ENCODE results near the gene CAMK2G. TPM values are rescaled to one million over a fixed set of nuclear protein-coding genes. Genes with fewer than 3 reads are reported as not detected.

Gene CAMK2G
- total RNA-seq, 1 donor from 2014 or later: 36.6 TPM

DNA sequence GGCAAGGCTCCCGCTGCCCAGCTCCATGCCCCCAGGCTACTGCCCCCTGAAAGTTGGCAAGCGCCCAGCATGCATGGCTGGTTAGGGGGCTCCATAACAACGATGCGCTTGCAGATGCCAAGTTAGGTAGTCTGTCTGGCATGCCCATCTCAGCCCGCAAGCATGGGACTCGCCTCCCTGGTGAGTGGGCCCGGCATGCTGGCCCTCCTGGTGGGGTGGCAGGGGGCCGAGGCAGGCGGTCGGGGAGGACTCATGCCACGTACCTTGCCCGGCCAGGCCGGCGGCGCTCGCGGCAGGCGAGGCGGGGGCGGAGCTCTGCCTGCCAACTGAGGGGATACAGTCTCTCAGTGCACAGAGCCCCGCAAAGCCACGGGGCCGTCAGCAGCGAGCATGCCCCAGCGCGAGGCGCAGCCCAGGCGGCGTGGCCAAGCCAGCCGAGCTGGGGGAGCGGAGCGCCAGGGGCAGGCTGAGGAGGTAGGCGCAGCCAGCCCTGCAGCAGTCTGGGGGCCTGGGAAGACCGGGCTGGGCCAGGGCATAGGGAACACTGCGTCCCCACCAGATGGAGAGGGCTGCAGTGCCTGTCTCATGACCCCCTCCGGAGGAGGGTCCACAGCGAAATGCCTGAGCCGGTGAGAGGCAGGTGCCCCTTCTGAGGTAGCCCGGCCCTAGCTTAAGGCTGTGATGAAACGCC, 34.9 kb downstream of the CAMK2G start:
- Mint-ChIP-seq H3K9me3 (no peaks in the 10 kb centered on the region), H3K36me3 (peaks cover 15% of the 10 kb centered on the region), H3K4me1 (peaks cover 7% of the 10 kb centered on the region), H3K27ac (no peak overlapping the region), H3K27me3 (ENCODE audit: insufficient read depth, low read depth) (peaks cover 6% of the 10 kb centered on the region), H3K4me3 (no peak overlapping the region)
- no peak overlapping the region for H3K4me3 ChIP-seq
- no peak for DNase-seq (ENCODE audit: low spot score)
- H3K79me2 ChIP-seq (ENCODE audit: low read depth): no peaks in the 10 kb centered on the region
- H3K27ac ChIP-seq: no peak overlapping the region
- H3F3A ChIP-seq (ENCODE audit: low read depth): peaks cover 21% of the 10 kb centered on the region
- H3K4me1 ChIP-seq: peaks cover 19% of the 10 kb centered on the region
- H3K9ac ChIP-seq: no peak overlapping the region
- peaks cover 10% of the 10 kb centered on the region for H4K20me1 ChIP-seq (ENCODE audit: low read depth)
- H3K36me3 ChIP-seq: no peaks in the 10 kb centered on the region
- no peaks in the 10 kb centered on the region for H3K27me3 ChIP-seq
- no peak overlapping the region for H2AFZ ChIP-seq (replicated peaks)
- no peaks in the 10 kb centered on the region for H3K9me3 ChIP-seq (ENCODE audit: low read depth)
- TF ChIP-seq, protein P1, sequence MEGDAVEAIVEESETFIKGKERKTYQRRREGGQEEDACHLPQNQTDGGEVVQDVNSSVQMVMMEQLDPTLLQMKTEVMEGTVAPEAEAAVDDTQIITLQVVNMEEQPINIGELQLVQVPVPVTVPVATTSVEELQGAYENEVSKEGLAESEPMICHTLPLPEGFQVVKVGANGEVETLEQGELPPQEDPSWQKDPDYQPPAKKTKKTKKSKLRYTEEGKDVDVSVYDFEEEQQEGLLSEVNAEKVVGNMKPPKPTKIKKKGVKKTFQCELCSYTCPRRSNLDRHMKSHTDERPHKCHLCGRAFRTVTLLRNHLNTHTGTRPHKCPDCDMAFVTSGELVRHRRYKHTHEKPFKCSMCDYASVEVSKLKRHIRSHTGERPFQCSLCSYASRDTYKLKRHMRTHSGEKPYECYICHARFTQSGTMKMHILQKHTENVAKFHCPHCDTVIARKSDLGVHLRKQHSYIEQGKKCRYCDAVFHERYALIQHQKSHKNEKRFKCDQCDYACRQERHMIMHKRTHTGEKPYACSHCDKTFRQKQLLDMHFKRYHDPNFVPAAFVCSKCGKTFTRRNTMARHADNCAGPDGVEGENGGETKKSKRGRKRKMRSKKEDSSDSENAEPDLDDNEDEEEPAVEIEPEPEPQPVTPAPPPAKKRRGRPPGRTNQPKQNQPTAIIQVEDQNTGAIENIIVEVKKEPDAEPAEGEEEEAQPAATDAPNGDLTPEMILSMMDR (IDR thresholded peaks at IDR 0.05): no peak
- no peak for TF ChIP-seq EZH2phosphoT487 (IDR thresholded peaks at IDR 0.05)
- no peak for TF ChIP-seq EZH2 (IDR thresholded peaks at IDR 0.05)
- no peak overlapping the region for H3K4me2 ChIP-seq

DNA sequence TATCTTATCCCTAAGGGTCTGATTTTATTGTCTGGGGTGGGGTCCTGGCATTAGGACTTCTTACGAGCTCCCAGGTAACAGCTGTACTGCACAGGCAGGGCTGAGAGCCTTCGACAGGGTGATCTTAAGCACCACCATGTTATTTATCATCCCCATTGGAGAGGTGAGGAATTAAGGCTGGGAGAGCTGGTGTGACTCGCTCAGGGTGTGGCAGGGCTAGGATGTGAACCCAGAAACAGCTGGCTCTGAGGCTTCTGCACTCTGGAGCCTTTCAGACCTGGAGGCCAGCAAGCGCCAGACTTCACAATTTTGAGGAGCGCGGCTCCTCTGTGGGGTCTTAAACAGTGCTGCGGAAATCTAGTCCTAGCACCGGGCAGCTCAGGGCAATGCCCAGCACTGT, 35.5 kb downstream of the CAMK2G start:
- H3K36me3 Mint-ChIP-seq: peaks cover 14% of the 10 kb centered on the region
- Histone ChIP-seq H3K4me1 (peaks cover 19% of the 10 kb centered on the region), H3K79me2 (ENCODE audit: low read depth) (no peaks in the 10 kb centered on the region), H3F3A (ENCODE audit: low read depth) (peaks cover 21% of the 10 kb centered on the region), H3K4me2 (no peak overlapping the region), H3K27me3 (no peaks in the 10 kb centered on the region), H3K36me3 (no peaks in the 10 kb centered on the region), H3K9me3 (ENCODE audit: low read depth) (no peaks in the 10 kb centered on the region), H2AFZ (replicated peaks) (no peak overlapping the region), H3K9ac (no peak overlapping the region), H4K20me1 (ENCODE audit: low read depth) (peaks cover 10% of the 10 kb centered on the region), H3K27ac (no peak overlapping the region), H3K4me3 (no peak overlapping the region)
- H3K27me3 Mint-ChIP-seq (ENCODE audit: insufficient read depth, low read depth): peaks cover 6% of the 10 kb centered on the region
- no peak overlapping the region for H3K27ac Mint-ChIP-seq
- TF ChIP-seq EZH2 (IDR thresholded peaks at IDR 0.05): no peak
- no peak for TF ChIP-seq EZH2phosphoT487 (IDR thresholded peaks at IDR 0.05)
- TF ChIP-seq, protein P1 (IDR thresholded peaks at IDR 0.05): no peak
- H3K4me1 Mint-ChIP-seq: peaks cover 7% of the 10 kb centered on the region
- DNase-seq (ENCODE audit: low spot score): no peak
- no peak overlapping the region for H3K4me3 Mint-ChIP-seq
- no peaks in the 10 kb centered on the region for H3K9me3 Mint-ChIP-seq

DNA sequence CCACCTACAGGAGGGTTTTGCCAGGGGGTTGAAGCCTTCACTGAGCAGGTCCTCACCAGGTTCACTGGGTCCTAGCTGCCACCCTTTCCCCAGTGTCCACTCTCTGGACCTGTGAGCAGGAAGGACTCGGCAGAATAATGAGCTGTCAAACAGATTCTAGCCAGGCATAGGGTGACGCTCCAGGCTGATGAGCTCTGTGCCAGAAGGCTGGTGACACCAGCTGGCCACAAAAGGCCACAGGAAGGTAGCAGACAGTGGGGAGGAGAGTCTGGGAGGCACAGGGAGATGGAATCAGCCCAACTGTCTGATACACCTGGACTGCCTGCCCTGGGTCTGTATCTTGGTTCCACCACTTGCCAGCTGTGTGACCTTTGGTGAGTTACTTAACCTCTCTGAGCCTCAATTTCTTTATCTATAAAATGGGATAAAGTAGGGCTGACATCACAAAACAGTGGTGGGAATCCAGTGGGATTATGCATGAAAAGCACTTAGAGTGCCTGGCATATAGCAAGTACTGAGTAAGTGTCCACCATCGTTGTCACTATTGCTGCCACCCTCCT, 36.3 kb downstream of the CAMK2G start:
- TF ChIP-seq, protein P1 (IDR thresholded peaks at IDR 0.05): no peak
- TF ChIP-seq EZH2 (IDR thresholded peaks at IDR 0.05): no peak
- TF ChIP-seq EZH2phosphoT487 (IDR thresholded peaks at IDR 0.05): no peak
- no peak overlapping the region for H3K4me2 ChIP-seq
- peaks cover 19% of the 10 kb centered on the region for H3K4me1 ChIP-seq
- H3K27me3 ChIP-seq: no peaks in the 10 kb centered on the region
- peaks cover 21% of the 10 kb centered on the region for H3F3A ChIP-seq (ENCODE audit: low read depth)
- H2AFZ ChIP-seq (replicated peaks): no peak overlapping the region
- H3K9me3 Mint-ChIP-seq: no peaks in the 10 kb centered on the region
- H3K4me1 Mint-ChIP-seq: peaks cover 7% of the 10 kb centered on the region
- H3K27ac Mint-ChIP-seq: no peak overlapping the region
- H3K27ac ChIP-seq: no peak overlapping the region
- DNase-seq (ENCODE audit: low spot score): no peak
- no peaks in the 10 kb centered on the region for H3K79me2 ChIP-seq (ENCODE audit: low read depth)
- H3K4me3 ChIP-seq: no peak overlapping the region
- H3K4me3 Mint-ChIP-seq: no peak overlapping the region
- H3K9me3 ChIP-seq (ENCODE audit: low read depth): no peaks in the 10 kb centered on the region
- no peaks in the 10 kb centered on the region for H3K36me3 ChIP-seq
- H3K27me3 Mint-ChIP-seq (ENCODE audit: insufficient read depth, low read depth): peaks cover 6% of the 10 kb centered on the region
- H3K36me3 Mint-ChIP-seq: peaks cover 10% of the 10 kb centered on the region
- no peak overlapping the region for H3K9ac ChIP-seq
- H4K20me1 ChIP-seq (ENCODE audit: low read depth): peaks cover 10% of the 10 kb centered on the region

All from neural progenitor cell (in vitro differentiated cells).